Activated effector memory CD4-positive, alpha-beta T cell treated with anti-CD3 and anti-CD28 coated beads, Interleukin-2, amount 50 U/mL, for 16 hours (primary cell): Measurements from ENCODE around the gene HOXC9.
A peak's percentile ranks its signal among the peaks of the same experiment; 100 is the strongest.

Source experiments
- DNase-seq: peaks from one replicate; pipeline ENCODE4 v3.0.0-alpha.2; 2020

Gene HOXC9

GRCh38 chr12:54017027-54017788, 17.2 kb downstream of the HOXC9 start:
- DNase-seq = no peak

- peak; percentile 87 for DNase-seq
Measured at GRCh38 chr12:54017878-54018467, 18.0 kb downstream of the HOXC9 start.

GRCh38 chr12:54018468-54018984, 18.6 kb downstream of the HOXC9 start:
- DNase-seq = no peak

- DNase-seq = no peak
Measured at GRCh38 chr12:54019091-54019811, 19.3 kb downstream of the HOXC9 start.

GRCh38 chr12:54019924-54020590, 20.1 kb downstream of the HOXC9 start:
- DNase-seq = no peak

- no peak for DNase-seq
Measured at GRCh38 chr12:54020591-54021405, 20.8 kb downstream of the HOXC9 start.

- DNase-seq = no peak
Measured at GRCh38 chr12:54021432-54022013, 21.6 kb downstream of the HOXC9 start.

- DNase-seq = no peak
Measured at GRCh38 chr12:54022960-54023884, 23.3 kb downstream of the HOXC9 start.

- DNase-seq = no peak
Measured at GRCh38 chr12:54024127-54024526, 24.2 kb downstream of the HOXC9 start.

- no peak for DNase-seq
Measured at GRCh38 chr12:54024581-54025305, 24.8 kb downstream of the HOXC9 start.

- DNase-seq = no peak
Measured at GRCh38 chr12:54025499-54026405, 25.8 kb downstream of the HOXC9 start.

- no peak for DNase-seq
Measured at GRCh38 chr12:54026640-54027441, 26.9 kb downstream of the HOXC9 start.

GRCh38 chr12:54027442-54027786, 27.5 kb downstream of the HOXC9 start:
- DNase-seq = no peak

- DNase-seq = no peak
Measured at GRCh38 chr12:54028314-54029201, 28.6 kb downstream of the HOXC9 start, which contains the start of gene HOXC6. Gene HOXC6 (plus strand): TSS chr12:54028440. CDS start chr12:54028522, 82 bp downstream.

GRCh38 chr12:54029529-54030441, 29.8 kb downstream of the HOXC9 start:
- DNase-seq = no peak

- DNase-seq = no peak
Measured at GRCh38 chr12:54030442-54030801, 30.5 kb downstream of the HOXC9 start.
